Ishikawa (cell line): ENCODE data around the gene MPZL3.

Experiments used
- CEBPB ChIP-seq: IDR thresholded peaks from 2 replicates; pipeline ENCODE4 v1.6.1; 2012
- CREB1 ChIP-seq: IDR thresholded peaks from 2 replicates; pipeline ENCODE4 v1.6.1; 2012; ENCODE audit warnings: low read depth
- EGR1 ChIP-seq: IDR thresholded peaks from 2 replicates; pipeline ENCODE4 v1.6.1; 2012
- EP300 ChIP-seq: IDR thresholded peaks from 2 replicates; pipeline ENCODE4 v1.6.1; 2012; ENCODE audit warnings: borderline replicate concordance
- FOXM1 ChIP-seq: IDR thresholded peaks from 2 replicates; pipeline ENCODE4 v1.6.1; 2012; ENCODE audit warnings: low read depth, borderline replicate concordance
- NFIC ChIP-seq: IDR thresholded peaks from 2 replicates; pipeline ENCODE4 v1.6.1; 2012
- RAD21 ChIP-seq: IDR thresholded peaks from 2 replicates; pipeline ENCODE4 v1.6.1; 2012; ENCODE audit warnings: low read depth
- TAF1 ChIP-seq: IDR thresholded peaks from 2 replicates; pipeline ENCODE4 v1.6.1; 2012; ENCODE audit warnings: low read depth, mild to moderate bottlenecking
- TCF12 ChIP-seq: IDR thresholded peaks from 2 replicates; pipeline ENCODE4 v1.6.1; 2012; ENCODE audit warnings: low read depth
- TEAD4 ChIP-seq: IDR thresholded peaks from 2 replicates; pipeline ENCODE4 v1.6.1; 2012
- YY1 ChIP-seq: IDR thresholded peaks from 2 replicates; pipeline ENCODE4 v1.6.1; 2012; ENCODE audit warnings: low read depth
- ZBTB7A ChIP-seq: IDR thresholded peaks from 2 replicates; pipeline ENCODE4 v1.6.1; 2012; ENCODE audit warnings: low read depth
- TF ChIP-seq, protein P1 (sequence below): IDR thresholded peaks from 2 replicates; pipeline ENCODE4 v1.6.1; 2012; ENCODE audit warnings: low read depth, mild to moderate bottlenecking
- TF ChIP-seq, protein P2 (sequence below): IDR thresholded peaks from 2 replicates; pipeline ENCODE4 v1.6.1; 2012
- TF ChIP-seq, protein P3 (sequence below): IDR thresholded peaks from 2 replicates; pipeline ENCODE4 v1.6.1; 2012

The MPZL3 gene

DNA sequence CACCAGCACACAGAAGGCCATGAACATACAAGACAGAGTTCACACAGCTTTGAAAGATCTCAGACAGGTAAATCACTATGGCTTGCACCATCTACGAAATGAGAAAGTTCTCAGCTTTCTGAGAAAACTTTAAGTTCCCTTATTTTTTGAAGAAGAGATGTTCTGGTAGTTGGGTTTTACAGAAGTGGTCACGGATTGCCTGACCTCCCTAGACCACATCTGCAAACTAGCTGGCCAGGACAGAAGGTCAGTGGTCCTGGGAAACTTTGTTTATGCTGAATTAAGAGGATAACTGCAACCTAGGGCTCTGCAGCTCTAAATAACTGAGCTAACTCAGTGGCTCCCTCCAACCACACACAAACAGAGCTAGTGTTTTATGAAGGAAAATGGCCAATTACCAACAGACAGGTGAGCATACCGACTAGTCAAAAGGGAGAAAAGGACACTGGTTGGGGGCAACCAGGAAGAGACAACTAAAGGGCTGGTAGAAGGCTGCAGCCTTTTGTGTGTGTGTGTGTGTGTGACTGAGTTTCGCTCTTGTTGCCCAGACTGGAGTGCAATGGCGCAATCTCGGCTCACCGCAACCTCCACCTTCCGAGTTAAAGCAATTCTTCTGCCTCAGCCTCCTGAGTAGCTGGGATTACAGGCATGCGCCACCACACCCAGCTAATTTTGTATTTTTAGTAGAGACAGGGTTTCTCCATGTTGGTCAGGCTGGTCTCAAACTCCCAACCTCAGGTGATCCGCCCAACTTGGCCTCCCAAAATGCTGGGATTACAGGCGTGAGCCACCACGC lies 67.2 kb downstream of the MPZL3 start:
- no peak for TF ChIP-seq TAF1
- TF ChIP-seq TCF12, result no peak
- no peak for TF ChIP-seq FOXM1
- TF ChIP-seq EGR1, result no peak
- no peak for TF ChIP-seq RAD21
- TF ChIP-seq TEAD4, result no peak
- TF ChIP-seq CEBPB, result no peak
- TF ChIP-seq YY1, result no peak
- TF ChIP-seq ZBTB7A, result no peak
- TF ChIP-seq, protein P1, sequence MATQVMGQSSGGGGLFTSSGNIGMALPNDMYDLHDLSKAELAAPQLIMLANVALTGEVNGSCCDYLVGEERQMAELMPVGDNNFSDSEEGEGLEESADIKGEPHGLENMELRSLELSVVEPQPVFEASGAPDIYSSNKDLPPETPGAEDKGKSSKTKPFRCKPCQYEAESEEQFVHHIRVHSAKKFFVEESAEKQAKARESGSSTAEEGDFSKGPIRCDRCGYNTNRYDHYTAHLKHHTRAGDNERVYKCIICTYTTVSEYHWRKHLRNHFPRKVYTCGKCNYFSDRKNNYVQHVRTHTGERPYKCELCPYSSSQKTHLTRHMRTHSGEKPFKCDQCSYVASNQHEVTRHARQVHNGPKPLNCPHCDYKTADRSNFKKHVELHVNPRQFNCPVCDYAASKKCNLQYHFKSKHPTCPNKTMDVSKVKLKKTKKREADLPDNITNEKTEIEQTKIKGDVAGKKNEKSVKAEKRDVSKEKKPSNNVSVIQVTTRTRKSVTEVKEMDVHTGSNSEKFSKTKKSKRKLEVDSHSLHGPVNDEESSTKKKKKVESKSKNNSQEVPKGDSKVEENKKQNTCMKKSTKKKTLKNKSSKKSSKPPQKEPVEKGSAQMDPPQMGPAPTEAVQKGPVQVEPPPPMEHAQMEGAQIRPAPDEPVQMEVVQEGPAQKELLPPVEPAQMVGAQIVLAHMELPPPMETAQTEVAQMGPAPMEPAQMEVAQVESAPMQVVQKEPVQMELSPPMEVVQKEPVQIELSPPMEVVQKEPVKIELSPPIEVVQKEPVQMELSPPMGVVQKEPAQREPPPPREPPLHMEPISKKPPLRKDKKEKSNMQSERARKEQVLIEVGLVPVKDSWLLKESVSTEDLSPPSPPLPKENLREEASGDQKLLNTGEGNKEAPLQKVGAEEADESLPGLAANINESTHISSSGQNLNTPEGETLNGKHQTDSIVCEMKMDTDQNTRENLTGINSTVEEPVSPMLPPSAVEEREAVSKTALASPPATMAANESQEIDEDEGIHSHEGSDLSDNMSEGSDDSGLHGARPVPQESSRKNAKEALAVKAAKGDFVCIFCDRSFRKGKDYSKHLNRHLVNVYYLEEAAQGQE, result no peak
- TF ChIP-seq, protein P2, sequence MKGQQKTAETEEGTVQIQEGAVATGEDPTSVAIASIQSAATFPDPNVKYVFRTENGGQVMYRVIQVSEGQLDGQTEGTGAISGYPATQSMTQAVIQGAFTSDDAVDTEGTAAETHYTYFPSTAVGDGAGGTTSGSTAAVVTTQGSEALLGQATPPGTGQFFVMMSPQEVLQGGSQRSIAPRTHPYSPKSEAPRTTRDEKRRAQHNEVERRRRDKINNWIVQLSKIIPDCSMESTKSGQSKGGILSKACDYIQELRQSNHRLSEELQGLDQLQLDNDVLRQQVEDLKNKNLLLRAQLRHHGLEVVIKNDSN, result no peak

DNA sequence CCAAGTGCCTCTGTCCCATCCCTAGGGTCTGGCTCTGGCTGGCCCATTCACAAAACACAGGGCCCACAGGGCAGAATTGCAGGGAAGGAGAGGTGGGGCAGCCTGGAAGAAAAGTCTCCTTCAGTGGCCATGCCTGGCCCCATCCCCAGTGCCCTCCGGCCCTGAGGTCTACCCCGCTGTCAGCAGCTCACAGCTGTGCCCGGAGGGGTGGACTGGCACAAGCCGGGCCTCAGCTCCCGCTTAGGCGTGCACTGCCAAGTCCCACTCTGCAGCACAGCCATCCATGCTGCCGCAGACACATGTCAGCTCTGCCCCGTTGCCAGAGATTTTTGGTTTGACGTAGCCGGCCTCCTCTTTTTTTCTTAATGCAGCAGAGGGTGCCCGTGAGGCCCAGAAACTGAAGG lies 71.9 kb downstream of the MPZL3 start:
- TF ChIP-seq CEBPB (no peak), RAD21 (no peak), CREB1 (no peak), NFIC (no peak), TCF12 (no peak), TAF1 (no peak), EP300 (no peak), EGR1 (no peak)
- TF ChIP-seq, protein P2, result no peak
- TF ChIP-seq, protein P1, result no peak
- TF ChIP-seq, protein P3, sequence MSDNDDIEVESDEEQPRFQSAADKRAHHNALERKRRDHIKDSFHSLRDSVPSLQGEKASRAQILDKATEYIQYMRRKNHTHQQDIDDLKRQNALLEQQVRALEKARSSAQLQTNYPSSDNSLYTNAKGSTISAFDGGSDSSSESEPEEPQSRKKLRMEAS, result no peak

DNA sequence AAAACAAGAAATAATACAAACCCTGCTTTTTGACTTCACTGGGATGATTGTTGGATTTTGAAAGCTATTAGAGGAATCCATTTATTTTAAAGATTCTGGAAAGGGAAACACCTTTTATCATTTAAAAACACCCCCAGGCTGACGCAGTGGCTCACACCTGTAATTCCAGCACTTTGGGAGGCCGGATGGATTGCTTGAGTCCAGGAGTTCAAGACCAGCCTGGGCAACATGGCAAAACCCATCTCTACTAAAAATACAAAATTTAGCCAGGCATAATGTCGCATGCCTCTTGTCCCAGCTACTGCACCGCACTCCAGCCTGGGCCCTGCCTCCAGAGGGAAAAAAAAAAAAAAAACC lies 75.4 kb downstream of the MPZL3 start:
- TF ChIP-seq, protein P3, result no peak
- TF ChIP-seq TAF1, result no peak
- TF ChIP-seq TEAD4, result no peak
- TF ChIP-seq RAD21, result no peak
- TF ChIP-seq, protein P1, result no peak
- no peak for TF ChIP-seq CREB1
- no peak for TF ChIP-seq TCF12
- no peak for TF ChIP-seq EP300
- TF ChIP-seq NFIC, result no peak
- no peak for TF ChIP-seq ZBTB7A
- TF ChIP-seq, protein P2, result no peak
